Measurements from ENCODE around the gene COL4A2. TPM values are rescaled to one million over a fixed set of nuclear protein-coding genes. Genes with fewer than 3 reads are reported as not detected.

COL4A2 gene
- total and polyA plus RNA-seq, 4 donors: 8.0 to 45.2 (median 40.3) TPM

DNA sequence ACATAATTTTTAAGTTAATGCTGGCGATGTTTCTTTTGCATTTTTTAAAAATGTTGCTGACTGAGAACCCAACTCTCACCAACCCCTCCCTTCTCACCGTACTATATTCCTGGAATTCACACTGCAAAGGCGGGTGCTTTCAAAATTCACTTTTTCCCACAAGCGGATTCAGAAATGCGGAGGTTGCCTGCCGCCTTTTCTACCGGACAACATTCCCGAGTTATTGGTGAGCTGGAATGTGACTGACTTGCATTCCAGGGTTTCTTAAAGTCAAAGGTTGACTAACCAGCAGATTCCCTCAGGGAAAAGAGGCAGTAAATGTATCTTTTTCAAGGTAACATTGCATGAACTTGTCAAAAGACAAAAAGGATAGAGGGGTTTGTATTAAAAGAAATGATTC, 141.1 kb downstream of the COL4A2 start:
- WGBS: 86% methylated on average over 8 of the region's 8 CpGs
- no peak for DNase-seq (ENCODE audit: low spot score)
- no peaks in the 10 kb centered on the region for H3K9me3 ChIP-seq (ENCODE audit: control insufficient read depth in 4 of 4, low read length in 3 of 4)
- TF ChIP-seq, protein P1, sequence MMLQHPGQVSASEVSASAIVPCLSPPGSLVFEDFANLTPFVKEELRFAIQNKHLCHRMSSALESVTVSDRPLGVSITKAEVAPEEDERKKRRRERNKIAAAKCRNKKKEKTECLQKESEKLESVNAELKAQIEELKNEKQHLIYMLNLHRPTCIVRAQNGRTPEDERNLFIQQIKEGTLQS (IDR thresholded peaks at IDR 0.05): no peak
- TF ChIP-seq, protein P2, sequence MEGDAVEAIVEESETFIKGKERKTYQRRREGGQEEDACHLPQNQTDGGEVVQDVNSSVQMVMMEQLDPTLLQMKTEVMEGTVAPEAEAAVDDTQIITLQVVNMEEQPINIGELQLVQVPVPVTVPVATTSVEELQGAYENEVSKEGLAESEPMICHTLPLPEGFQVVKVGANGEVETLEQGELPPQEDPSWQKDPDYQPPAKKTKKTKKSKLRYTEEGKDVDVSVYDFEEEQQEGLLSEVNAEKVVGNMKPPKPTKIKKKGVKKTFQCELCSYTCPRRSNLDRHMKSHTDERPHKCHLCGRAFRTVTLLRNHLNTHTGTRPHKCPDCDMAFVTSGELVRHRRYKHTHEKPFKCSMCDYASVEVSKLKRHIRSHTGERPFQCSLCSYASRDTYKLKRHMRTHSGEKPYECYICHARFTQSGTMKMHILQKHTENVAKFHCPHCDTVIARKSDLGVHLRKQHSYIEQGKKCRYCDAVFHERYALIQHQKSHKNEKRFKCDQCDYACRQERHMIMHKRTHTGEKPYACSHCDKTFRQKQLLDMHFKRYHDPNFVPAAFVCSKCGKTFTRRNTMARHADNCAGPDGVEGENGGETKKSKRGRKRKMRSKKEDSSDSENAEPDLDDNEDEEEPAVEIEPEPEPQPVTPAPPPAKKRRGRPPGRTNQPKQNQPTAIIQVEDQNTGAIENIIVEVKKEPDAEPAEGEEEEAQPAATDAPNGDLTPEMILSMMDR (IDR thresholded peaks at IDR 0.05; ENCODE audit: low read depth, low read length, missing input control): no peak
- TF ChIP-seq, protein P3, sequence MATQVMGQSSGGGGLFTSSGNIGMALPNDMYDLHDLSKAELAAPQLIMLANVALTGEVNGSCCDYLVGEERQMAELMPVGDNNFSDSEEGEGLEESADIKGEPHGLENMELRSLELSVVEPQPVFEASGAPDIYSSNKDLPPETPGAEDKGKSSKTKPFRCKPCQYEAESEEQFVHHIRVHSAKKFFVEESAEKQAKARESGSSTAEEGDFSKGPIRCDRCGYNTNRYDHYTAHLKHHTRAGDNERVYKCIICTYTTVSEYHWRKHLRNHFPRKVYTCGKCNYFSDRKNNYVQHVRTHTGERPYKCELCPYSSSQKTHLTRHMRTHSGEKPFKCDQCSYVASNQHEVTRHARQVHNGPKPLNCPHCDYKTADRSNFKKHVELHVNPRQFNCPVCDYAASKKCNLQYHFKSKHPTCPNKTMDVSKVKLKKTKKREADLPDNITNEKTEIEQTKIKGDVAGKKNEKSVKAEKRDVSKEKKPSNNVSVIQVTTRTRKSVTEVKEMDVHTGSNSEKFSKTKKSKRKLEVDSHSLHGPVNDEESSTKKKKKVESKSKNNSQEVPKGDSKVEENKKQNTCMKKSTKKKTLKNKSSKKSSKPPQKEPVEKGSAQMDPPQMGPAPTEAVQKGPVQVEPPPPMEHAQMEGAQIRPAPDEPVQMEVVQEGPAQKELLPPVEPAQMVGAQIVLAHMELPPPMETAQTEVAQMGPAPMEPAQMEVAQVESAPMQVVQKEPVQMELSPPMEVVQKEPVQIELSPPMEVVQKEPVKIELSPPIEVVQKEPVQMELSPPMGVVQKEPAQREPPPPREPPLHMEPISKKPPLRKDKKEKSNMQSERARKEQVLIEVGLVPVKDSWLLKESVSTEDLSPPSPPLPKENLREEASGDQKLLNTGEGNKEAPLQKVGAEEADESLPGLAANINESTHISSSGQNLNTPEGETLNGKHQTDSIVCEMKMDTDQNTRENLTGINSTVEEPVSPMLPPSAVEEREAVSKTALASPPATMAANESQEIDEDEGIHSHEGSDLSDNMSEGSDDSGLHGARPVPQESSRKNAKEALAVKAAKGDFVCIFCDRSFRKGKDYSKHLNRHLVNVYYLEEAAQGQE (IDR thresholded peaks at IDR 0.05): no peak
- no peak for TF ChIP-seq YY1 (IDR thresholded peaks at IDR 0.05)
- TF ChIP-seq FOXA2 (IDR thresholded peaks at IDR 0.05): no peak
- TF ChIP-seq RAD21 (IDR thresholded peaks at IDR 0.05): no peak
- no peak for TF ChIP-seq HNF4G (IDR thresholded peaks at IDR 0.05)
- no peak for TF ChIP-seq RXRA (IDR thresholded peaks at IDR 0.05)
- no peak for TF ChIP-seq SP1 (IDR thresholded peaks at IDR 0.05)
- no peak for TF ChIP-seq FOXA1 (IDR thresholded peaks at IDR 0.05)
- TF ChIP-seq, protein P4, sequence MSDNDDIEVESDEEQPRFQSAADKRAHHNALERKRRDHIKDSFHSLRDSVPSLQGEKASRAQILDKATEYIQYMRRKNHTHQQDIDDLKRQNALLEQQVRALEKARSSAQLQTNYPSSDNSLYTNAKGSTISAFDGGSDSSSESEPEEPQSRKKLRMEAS (IDR thresholded peaks at IDR 0.05): no peak
- no peak for TF ChIP-seq HNF4A (conservative IDR thresholded peaks at IDR 0.05)
- no peak for TF ChIP-seq GABPA (IDR thresholded peaks at IDR 0.05 in 1 of 2, conservative IDR thresholded peaks at IDR 0.05 in 1 of 2)
- TF ChIP-seq EGR1 (IDR thresholded peaks at IDR 0.05; ENCODE audit: low read depth in 2 of 2): no peak
- TF ChIP-seq JUND (IDR thresholded peaks at IDR 0.05): no peak
- no peak for TF ChIP-seq TAF1 (conservative IDR thresholded peaks at IDR 0.05)
- TF ChIP-seq NR2F2 (IDR thresholded peaks at IDR 0.05): no peak
- H3K9ac ChIP-seq (ENCODE audit: low read depth in 1 of 2, low read length in 2 of 2): no peak overlapping the region
- H3K4me3 ChIP-seq (ENCODE audit: low read depth in 1 of 3, low read length in 3 of 3): no peak overlapping the region
- no peak overlapping the region for H3K27ac ChIP-seq (ENCODE audit: low read depth in 1 of 2, low read length in 2 of 2)
- H3K36me3 ChIP-seq (ENCODE audit: control insufficient read depth in 4 of 4, insufficient read depth in 3 of 4, low read depth in 1 of 4, low read length in 3 of 4): no peaks in the 10 kb centered on the region
- no peaks in the 10 kb centered on the region for H3K27me3 ChIP-seq (ENCODE audit: control insufficient read depth in 4 of 4, insufficient read depth in 4 of 4, low read length in 3 of 4)
- H3K4me1 ChIP-seq (ENCODE audit: control insufficient read depth in 4 of 4, insufficient read depth in 4 of 4, low read length in 3 of 4): no peaks in the 10 kb centered on the region

DNA sequence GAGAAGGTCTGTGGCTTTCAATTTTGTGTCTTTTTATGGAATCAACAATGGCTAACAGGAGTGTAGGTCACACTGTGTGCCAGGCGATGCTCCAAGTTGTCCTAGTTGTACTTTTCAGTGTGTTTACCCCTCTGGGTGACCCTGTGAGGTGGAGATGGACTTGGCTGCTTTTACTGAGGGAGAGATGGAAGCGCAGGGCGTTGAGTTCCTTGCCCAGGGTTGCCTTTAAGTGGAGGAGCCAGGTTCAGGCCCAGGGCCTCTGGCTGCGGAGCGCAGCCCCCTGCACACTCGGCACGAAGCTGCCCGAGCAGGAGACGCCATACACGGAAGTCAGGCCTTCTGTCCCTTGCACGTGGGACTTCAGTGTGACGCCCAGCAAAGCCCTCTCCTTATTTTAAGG, 141.6 kb downstream of the COL4A2 start:
- Histone ChIP-seq H3K27ac (ENCODE audit: low read depth in 1 of 2, low read length in 2 of 2) (no peak overlapping the region), H3K27me3 (ENCODE audit: control insufficient read depth in 4 of 4, insufficient read depth in 4 of 4, low read length in 3 of 4) (no peaks in the 10 kb centered on the region), H3K9ac (ENCODE audit: low read depth in 1 of 2, low read length in 2 of 2) (no peak overlapping the region), H3K4me3 (ENCODE audit: low read depth in 1 of 3, low read length in 3 of 3) (no peak overlapping the region), H3K9me3 (ENCODE audit: control insufficient read depth in 4 of 4, low read length in 3 of 4) (no peaks in the 10 kb centered on the region), H3K4me1 (ENCODE audit: control insufficient read depth in 4 of 4, insufficient read depth in 4 of 4, low read length in 3 of 4) (no peaks in the 10 kb centered on the region), H3K36me3 (ENCODE audit: control insufficient read depth in 4 of 4, insufficient read depth in 3 of 4, low read depth in 1 of 4, low read length in 3 of 4) (no peaks in the 10 kb centered on the region)
- TF ChIP-seq FOXA1 (IDR thresholded peaks at IDR 0.05) (no peak), SP1 (IDR thresholded peaks at IDR 0.05) (no peak), YY1 (IDR thresholded peaks at IDR 0.05) (no peak), EGR1 (IDR thresholded peaks at IDR 0.05; ENCODE audit: low read depth in 2 of 2) (no peak)
- TF ChIP-seq, protein P3 (IDR thresholded peaks at IDR 0.05): no peak
- no peak for DNase-seq (ENCODE audit: low spot score)
- WGBS: 90% methylated on average over 12 of the region's 12 CpGs

Data from liver (tissue), 9 donors.